Femur (tissue), 1 donor: ENCODE results near the gene C15orf39.
A peak's percentile ranks its signal among the peaks of the same experiment; 100 is the strongest.
"Not testable (repeated sequence)": the region's sequence is repeated elsewhere in the genome, so short reads cannot be mapped to it uniquely, and the experiment has no call there.

Experiments used
- DNase-seq: peaks from one replicate; pipeline ENCODE4 v3.0.0-alpha.2; 2017

Gene C15orf39

DNA sequence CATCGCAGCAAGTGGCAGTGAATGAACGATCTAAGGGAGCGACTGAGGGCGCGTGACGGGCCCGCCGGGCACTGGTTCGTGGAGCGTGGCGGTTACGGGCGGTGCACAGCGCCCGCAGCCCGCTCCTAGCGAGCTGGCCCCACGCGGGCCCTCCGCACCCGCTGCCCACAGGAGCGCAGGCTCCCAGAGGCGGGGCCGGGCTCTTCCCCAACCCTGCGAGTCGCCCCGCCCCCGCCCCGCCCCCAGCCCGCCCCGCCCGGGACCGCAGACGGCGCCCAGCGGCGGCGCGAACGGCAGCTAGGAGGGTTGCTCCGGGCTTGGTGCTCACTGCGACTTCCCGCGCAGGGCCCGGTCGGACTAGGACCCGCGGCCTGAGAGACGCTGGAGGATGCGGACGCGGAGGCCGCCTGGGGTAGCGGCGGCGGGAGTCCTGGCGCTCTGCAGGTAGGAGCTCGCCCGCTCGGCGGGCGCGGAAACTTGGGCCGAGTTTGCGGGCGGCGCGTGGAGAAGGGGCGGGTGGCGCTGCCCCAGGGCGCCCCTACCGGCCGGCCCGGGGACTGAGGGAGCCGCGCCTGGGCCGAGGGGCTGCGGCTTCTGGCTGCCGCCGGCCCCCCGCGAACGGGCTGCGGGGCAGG, at the start of gene C15orf39:
TSS of gene C15orf39 (plus strand) at position 267 of the 635 bp plus-strand sequence. CDS start 4,167 bp downstream, outside the sequence.
- peak; percentile 89 for DNase-seq

DNA sequence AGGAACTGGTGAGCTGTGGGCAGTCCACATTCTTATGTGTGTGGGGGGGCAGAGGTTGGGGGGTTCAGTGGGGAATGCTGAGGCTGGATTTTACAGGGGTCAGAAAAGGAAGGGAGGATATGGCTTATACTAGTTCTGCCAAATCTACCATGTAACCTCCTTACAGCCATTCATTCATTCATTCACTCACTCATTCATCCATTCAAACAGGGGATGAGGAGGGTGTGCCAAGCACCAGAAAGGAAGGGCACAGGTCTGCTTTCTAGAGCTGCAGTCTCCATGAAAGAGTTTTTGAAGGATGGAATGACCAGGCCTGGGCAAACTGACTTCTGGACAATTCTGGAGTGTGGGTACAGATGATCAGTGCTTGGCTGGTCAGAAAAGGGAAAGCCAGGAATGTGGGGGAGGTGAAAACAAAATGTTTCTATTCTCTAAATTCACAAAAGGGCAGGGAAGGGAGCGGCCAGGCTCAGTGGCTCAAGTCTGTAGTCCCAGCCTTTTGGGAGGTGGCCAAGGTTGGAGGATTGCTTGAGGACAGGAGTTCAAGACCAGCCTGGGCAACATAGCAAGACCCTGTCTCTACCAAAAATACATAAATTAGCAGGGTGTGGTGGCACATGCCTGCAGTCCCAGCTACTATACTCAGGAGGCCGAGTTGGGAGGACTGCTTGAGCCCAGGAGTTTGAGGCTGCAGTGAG, 49.2 kb upstream of the C15orf39 start:
- no peak for DNase-seq

DNA sequence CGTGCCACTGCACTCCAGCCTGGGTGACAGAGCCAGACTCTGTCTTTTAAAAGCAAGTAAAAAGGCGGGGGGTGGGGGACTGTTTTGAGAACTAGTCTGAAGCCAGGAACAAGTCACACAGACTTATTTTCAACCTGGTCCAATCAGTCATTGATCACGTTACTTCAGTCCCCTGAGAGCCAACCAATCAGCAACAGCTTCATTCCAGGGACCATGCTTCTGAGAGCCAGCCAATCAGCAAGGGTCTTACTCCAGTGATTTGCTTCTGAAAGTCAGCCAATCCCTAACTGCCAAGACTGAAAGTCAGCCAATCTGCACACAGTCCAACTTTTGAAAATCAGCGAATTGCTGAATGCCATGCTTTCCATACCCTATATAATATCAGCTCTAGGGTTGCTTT, 48.6 kb upstream of the C15orf39 start:
- DNase-seq = peak; percentile 71

DNA sequence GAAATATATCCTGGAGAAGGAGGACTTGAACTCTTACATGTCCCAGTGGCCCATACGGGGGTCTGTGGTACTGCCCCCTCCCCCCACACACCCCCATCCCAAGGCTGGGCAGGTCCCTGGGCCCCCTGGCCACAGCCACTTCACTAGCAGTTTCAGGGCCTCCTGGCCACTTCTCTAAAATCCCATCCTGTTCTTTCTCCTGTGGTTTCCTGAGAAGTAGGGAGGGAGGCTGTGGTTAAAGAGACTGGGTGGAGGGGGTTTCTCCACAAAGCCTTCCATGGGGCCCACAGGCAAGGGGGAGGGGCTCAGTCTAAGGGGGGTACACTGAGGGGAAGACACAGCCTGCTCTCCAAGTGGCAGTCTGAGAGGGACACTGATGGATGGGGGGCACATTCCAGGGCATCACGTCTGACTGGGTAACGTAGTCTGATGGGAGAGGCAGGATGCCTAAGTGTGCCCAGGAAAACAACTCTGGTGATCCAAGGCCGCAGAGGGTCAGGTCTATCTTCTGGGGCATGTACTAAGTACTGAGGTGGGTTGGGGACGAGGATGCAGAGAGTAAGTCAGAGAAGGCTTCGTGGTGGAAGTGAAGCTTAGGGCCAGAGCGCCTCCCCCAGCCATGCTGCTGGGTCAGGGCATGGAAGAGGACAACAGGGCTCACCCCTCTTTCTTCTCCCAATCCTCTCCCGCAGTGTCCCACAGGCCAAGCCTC, 48.0 kb upstream of the C15orf39 start:
- no peak for DNase-seq

DNA sequence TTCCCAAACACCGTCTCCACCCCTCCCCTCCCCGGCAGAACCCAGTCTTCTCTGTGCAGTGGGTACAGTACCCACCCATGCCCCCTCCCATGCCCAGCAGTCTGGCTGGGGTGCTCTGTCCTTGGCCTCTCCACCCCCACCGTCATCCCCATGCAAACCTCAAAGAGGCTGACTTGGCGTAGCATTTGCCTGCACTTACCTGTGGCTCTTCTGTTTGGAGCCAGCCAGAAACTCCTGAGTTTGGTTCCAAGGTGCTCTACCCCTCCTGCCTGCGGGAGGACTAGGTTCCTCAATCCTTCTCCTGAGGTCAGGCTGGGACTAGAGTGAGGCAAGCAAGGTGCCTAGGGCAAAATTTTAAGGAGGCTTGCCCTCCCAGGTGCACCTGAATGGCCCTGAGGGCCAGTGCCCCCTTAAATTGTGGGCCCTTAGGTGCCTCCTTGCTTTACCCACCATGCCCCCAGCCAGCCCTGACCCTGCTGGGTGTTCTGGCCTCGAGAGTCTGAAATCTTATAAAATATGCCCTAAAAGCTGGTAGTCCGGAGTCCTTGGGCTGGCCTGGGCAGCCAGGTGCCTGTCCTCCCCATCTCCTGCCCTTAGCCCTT, 47.1 kb upstream of the C15orf39 start:
- no peak for DNase-seq

DNA sequence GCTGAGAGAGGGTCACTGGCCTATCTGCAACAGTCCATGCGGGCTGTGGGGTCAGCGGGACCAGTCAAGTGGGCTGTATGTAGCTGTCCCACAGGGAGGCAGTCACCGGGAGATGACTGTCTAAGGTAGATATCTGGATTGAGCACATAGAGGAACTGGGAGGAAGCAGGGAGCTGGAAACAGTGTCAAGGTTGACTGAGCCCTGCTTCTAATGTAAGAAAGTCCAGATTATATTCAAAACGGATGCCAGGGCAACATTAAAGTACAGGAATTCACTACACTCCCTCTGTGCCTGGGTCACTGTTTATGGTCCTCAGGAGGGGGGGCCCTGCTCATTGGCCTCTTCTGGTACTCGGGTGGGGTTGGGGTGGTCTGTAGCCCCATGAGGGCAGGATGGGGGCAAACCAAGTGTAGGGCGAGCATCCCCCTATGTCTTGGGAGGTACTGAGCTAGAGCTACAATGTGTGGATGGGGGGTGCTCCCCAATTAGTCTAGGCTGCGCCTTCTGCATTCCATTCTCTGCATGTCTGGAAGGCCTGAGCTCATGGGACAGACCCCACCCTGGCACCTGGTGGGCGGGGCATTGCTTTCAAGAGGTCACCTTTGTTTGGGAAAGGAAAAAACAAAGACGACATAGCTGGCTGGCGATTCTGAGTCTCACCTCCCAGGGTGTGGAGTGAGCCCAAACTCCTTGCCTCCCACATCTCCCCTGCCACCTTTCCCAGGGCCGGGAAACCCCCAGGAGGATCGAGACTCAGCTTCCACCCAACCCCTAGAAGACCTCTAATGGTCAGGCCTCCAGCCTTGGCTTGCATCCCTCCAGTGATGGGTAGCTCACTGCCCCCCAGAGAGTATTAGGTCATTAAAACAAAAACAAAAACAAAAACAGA, 45.1 kb upstream of the C15orf39 start:
- no peak for DNase-seq

DNA sequence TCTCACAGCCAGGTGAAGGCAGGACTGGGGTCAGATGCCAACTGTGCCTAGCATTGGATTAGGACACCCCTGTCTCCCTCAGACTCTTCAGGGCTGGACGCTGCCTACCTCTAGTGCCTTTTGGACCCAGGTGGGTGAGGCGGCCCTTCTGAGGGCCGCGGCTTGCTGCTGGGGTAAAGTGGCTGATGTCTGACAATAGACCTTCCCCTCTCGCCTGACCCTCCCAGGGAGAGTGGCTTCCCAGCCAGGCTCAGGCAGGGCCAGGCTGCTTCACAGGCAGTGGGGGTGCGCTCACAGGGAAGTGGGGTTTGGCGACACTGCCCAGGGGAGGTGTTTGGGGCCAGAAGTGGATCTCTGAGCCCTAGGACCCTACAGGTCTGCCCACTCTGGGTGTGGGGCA, 43.3 kb upstream of the C15orf39 start:
- DNase-seq = no peak

DNA sequence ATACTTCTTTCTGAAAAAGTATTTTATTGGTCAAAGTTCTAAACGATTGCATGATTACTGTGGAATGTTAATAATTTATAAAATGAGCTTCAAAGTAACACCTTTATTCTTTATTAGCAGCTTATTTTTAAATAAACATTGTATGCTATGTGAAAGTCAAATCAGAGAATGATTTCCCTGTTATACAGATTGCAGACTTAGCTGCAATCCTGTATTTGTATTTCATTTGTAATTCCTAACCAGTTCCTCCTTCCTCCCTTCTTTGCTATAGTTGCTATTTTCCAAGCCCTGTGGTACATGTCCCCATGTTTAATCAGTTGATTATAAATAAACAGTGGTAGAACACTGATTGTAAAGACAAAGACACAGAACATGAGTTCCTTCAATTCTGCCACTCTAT, 42.4 kb upstream of the C15orf39 start:
- no peak for DNase-seq

DNA sequence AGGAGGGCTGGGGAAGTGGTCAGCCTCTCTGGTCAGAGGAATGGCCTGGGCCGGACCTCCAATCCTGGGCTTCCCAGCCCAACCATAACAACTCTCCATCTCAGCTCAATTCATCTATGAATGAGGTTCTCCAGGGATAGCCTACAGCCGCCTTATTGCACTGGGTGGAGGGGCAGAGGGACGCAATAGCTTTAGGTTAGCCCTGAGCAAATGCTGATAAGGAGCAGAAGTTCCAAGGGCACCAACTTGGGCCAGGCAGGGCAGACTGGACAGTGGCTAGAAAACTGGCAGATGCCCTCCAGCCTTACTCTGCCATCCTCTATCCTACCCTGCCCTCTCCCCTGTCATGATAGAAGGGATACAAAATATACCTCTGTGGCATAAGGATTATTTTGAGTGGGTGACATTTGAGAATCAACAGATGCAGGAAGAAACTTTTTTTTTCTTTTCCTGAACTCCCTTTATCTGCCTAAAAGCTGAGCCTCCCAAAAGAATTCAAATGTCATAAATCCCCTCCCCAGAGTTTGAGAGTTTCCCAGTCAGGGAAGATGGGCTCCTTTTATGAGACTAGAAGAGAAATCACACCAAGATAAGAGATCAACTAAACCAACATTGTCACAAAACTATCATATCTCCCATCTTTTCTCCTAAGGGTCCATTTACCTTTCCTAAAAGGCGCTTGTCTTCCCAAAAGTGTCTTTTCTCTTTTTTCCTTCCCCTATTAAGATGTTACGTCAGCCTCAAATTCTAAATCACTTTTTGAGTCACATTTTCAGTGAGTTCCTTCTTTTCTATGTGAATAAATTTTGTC, 40.4 kb upstream of the C15orf39 start:
- DNase-seq = no peak

DNA sequence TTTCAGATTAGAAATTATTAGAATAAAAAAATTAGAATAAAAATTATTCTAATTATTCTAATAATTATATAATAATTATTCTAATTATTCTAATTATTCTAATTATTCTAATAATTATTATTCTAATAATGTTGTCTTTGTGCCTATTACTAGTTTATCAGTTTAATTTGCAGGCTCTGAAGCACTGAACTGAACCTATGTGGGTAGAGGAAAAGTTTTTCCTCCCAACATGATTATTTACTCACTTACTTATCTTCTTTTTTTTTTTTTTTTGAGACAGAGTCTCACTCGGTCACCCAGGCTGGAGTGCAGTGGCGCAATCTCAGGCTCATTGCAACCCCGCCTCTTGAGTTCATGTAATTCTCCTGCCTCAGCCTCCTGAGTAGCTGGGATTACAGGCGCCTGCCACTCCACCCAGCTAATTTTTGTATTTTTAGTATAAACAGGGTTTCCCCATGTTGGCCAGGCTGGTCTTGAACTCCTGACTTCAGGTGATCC, 39.7 kb upstream of the C15orf39 start:
- DNase-seq = no peak

DNA sequence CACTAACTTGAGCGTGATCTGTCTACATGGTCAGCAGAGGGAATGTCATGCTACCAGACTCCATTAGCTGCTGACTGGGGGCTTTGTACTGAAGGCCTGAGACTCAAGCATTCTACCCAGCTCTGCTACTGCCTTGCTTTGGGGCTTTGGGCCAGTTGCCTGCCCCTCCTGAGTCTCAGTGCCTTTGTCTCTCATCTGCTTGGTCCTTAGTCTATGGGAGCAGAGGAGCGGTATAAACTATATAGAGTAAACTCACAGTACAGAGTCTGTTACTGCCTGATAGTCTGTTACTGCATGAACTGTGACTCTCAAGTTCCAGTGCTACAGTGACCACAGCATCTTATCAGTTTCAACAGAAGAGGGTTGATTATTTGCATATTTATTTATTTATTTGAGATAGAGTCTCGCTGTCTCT, 38.5 kb upstream of the C15orf39 start:
- no peak for DNase-seq

DNA sequence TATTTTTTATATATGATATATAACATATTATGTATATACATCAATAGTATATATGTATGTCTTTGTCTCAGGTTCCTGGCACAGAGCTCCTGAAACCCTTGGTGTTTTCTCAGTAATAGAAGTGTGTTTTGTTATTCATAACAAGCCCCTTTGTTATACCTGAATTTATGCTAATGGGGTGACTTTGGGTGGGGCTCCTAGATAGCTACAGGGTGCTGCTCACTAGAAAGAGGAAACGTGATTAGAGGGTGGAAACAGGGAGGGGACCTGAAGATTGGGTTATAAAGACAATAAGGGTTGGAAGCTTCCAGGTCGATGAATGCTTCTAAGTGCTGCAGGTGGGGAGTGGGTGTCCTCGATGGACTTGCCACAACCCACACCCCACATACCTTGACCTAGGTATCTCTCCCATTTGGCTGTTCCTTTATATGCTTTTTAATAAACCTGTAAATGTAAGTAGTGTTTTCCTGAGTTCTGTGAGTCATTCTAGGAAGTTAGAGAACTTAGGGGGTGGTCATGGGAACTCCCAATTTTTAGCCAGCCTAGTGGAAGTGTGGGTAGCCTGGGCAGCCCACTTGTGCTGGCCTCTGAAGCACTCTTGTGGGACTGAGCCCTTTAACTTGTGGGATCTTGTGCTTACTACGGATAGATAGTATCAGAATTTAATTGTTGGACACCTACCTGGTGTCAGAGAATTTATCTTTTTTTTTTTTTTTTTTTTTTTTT, 36.9 kb upstream of the C15orf39 start:
- no peak for DNase-seq

DNA sequence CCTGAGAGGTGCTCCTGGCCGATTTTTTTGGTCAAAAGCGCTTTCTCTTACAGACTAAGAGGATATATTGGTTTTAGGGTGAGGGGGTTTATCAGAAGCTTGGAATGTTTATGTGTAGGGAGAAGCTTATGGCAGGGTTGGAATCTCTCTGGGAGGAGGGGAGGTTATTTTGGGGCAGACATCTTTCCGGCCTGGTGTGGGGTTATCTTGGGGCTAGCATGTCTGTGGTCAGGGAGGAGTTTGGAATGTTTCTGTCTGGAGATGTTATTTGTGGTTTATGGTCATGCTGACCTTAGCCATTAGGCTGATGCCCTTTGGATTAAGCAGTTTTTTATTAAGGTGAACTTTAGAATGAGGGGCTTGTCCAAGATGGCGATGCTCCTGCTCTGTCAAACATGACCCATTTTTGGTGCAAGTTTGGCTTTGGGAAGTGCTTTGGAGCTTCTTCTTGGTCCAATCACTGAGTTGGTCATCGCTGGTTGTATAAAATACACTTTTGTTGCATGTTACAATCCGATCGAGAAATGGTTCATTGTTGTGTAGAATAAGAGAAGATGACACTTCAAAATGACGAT, 35.1 kb upstream of the C15orf39 start:
- DNase-seq = not testable (repeated sequence)

DNA sequence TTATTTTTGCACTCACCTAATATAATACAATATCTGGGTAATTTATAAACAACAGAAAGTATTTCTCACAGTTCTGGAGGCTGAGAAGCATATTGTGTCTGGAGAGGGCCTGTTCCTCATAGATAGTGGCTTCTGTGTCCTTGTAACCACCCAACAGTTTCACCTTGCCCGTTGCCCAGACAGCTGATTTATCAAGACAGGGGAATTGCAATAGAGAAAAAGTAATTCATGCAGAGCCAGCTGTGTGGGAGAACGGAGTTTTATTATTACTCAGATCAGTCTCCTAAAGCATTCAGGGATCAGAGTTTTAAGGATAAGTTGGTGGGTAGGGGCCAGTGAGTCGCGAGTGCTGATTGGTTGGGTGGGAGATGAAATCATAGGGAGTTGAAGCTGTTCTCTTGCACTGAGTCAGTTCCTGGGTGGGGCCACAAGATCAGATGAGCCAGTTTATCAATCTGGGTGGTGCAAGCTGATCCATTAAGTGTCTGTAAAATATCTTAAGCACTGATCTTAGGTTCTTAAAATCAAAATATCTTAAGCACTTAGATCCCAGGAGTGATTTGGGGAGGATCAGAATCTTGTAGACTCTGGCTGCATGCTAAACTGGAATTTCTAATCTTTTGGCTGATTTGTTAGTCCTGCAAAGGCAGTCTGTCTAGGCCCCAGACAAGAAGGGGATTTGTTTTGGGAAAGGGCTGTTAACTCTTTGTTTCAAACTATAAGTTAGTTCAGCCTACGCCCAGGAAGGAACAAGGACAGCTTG, 33.9 kb upstream of the C15orf39 start:
- DNase-seq = no peak

DNA sequence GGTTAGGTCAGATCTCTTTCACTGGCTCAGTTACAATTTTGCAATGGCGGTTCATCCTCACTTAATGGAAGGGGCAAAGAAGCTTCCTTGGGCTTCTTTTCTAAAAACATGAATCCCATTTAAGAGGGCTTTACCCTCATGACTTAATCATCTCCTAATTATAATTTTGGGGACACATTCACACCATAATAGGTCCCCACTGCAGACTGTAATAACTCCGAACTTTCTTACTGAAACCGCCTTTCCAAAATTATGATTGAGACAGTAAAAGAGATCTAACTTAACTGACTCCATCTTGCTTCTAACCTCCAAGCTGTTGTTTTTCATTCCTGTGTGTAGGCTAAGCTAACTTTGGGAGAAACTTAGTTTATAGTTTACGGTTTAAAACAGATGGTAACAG, 33.3 kb upstream of the C15orf39 start:
- no peak for DNase-seq

DNA sequence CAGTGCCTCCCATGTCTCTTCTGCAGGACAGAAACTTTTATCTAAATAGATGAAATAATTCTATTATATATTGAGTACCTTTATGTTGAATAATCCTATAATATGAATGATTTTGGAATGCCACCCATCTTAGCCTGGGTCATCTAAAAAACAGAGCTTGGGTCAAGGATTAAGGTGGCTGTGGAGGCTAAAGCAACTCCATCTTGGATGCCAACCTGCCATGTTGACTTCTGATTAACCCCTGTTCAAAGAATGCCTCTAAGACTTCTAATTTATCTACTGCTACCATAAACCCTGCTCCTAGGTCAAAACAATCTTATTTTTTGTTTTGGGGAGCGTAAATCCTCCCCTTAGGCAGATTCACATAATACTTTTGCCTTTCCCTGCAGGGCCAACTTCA, 31.5 kb upstream of the C15orf39 start:
- no peak for DNase-seq

DNA sequence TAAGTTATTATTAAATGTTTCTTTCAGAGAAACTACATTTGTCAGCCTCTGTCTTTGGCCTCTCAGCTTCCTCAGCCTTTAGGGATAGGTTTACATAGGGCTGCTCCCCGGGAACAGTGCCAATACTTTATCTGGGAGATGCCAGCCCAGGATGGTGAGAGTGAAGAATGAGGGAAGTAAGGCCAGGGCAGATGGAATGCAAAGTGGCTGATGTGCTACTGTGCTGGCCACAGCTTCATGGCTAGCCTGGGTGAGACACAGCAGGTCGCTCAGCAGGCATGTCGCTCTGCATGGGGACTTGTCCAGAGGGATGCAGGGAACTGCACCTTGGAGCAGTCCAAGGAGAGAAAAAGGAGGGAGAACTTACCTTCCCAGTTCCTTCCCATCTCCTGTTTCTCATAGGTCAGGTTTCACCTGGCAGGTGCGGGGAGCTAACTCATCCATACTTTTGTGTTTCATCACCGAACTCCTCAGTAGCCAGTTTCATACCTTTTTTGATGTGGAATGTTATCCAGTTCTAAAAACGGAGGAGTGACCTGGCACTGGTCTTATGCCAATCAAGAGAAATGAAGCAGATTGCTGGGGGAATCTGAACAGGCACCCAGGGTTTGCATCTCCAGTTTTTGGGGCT, 30.9 kb upstream of the C15orf39 start:
- no peak for DNase-seq

DNA sequence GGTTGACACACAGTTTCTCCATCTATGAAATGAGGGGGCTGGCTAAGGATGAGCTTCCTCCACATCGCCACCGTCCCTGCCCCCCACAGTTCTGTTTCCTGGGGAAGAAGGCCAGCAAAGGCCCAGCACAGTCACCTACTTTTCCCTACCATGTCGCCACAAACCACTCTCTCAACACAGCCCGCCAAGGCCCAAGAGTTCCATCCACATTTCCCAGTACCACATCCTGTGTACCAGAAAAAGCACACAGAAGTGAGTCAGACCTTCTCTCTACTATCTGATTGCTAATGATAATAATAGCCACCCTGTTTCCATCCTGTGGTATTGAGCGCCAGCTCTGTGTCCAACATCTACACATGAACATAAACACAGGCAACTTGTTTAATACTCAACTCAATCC, 30.3 kb upstream of the C15orf39 start:
- peak; percentile 59 for DNase-seq

DNA sequence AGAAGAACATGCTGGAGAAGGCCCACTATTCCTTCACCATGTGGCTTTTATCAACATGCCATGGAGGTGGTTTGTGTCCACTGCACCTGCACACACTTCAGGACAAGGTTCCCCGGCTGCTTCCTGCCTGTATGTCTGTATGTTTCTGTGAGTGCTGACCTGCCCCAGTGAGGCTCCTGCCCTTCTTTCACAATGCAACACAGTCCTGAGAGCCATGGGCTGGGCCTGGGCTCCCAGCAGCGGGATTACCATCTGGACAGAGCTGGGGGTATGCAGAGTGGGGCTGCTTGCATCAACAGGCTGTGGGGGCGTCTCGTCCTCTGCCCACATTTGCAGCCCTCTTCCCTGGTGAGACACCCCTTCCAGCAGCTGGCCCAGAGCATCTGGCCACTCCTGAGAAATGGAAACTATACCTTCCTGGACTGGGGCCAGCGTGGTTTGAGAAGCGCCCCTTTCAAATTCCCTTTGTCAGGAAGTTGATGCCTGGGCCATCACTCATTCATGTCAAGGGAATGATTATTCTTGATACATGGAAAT, 29.3 kb upstream of the C15orf39 start:
- DNase-seq = no peak
